Hematopoietic multipotent progenitor cell treated with erythropoietin and hydrocortisone succinate and interleukin-3 and kit ligand, for 8 days (in vitro differentiated cells): ENCODE measurements around the gene POLA2.

ENCODE experiments used
- DNase-seq: peaks from one replicate; pipeline ENCODE4 v3.0.0-alpha.2; 2015

The POLA2 gene

DNA sequence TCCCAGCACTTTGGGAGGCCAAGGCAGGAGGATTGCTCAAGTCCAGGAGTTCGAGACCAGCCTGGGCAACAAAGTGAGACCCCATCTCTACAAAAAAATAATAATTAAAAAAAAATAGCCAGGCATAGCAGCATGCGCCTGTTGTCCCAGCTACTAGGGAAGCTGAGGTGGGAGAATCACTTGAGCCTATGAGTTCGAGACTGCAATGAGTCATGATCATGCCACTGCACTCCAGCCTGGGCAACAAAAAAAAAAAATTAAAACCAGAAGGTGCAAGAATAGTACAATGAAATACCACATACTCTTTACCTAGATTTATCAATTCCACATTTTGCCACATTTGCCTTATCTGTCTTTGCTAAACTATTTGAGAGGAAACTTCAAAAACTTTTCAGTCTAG, 80.1 kb downstream of the POLA2 start:
- DNase-seq = no peak
